Glutamatergic neuron (in vitro differentiated cells): Measurements from ENCODE around the gene MYO5A. TPM values are rescaled to one million over a fixed set of nuclear protein-coding genes. Genes with fewer than 3 reads are reported as not detected.
"Not testable (repeated sequence)": the region's sequence is repeated elsewhere in the genome, so short reads cannot be mapped to it uniquely, and the experiment has no call there.

ENCODE experiments used
- DNase-seq: peaks from one replicate; pipeline ENCODE4 v3.0.0; 2022
- H3K27ac Mint-ChIP-seq: one replicate; pipeline ENCODE4 v1.8.0; 2020; ENCODE audit warnings: mild to moderate bottlenecking, mixed read lengths, inconsistent platforms; ENCODE audit not compliant: unreplicated experiment
- H3K27me3 Mint-ChIP-seq: one replicate; pipeline ENCODE4 v1.8.0; 2020; ENCODE audit warnings: mild to moderate bottlenecking, moderate library complexity, mixed read lengths, inconsistent platforms; ENCODE audit not compliant: unreplicated experiment
- H3K36me3 Mint-ChIP-seq: one replicate; pipeline ENCODE4 v1.8.0; 2020; ENCODE audit warnings: mild to moderate bottlenecking, mixed read lengths, inconsistent platforms; ENCODE audit not compliant: unreplicated experiment
- H3K4me1 Mint-ChIP-seq: one replicate; pipeline ENCODE4 v1.8.0; 2020; ENCODE audit warnings: mild to moderate bottlenecking, low read depth, mixed read lengths, inconsistent platforms; ENCODE audit not compliant: unreplicated experiment
- H3K4me3 Mint-ChIP-seq: one replicate; pipeline ENCODE4 v1.8.0; 2020; ENCODE audit warnings: mild to moderate bottlenecking, mixed read lengths, inconsistent platforms; ENCODE audit not compliant: unreplicated experiment
- H3K9me3 Mint-ChIP-seq: one replicate; pipeline ENCODE4 v1.8.0; 2020; ENCODE audit warnings: mild to moderate bottlenecking, moderate library complexity, mixed read lengths, inconsistent platforms; ENCODE audit not compliant: unreplicated experiment
- CTCF ChIP-seq: fragments of 200-600 bp; sonication (generic); IDR thresholded peaks from one replicate; pipeline ENCODE4 v1.5.0; 2021; ENCODE audit not compliant: partially characterized antibody, unreplicated experiment
- total RNA-seq: library from RNA; stranded (reverse); fragmentation: NEBNext Ultra II Directional; extraction: Animal tissue kit (Norgen Biotek cat#: 25700); gene quantifications from one replicate; pipeline ENCODE4 v1.2.1, GENCODE V29; 2021; ENCODE audit not compliant: unreplicated experiment

MYO5A gene
- total RNA-seq, 1 donor from 2014 or later: 61.0 TPM

- no peak for TF ChIP-seq CTCF
- no peak for DNase-seq
- peaks cover 3% of the 10 kb centered on the region for H3K27me3 Mint-ChIP-seq
- H3K27ac Mint-ChIP-seq: no peak overlapping the region
- peaks cover 2% of the 10 kb centered on the region for H3K4me1 Mint-ChIP-seq
- no peaks in the 10 kb centered on the region for H3K36me3 Mint-ChIP-seq
- no peak overlapping the region for H3K4me3 Mint-ChIP-seq
- H3K9me3 Mint-ChIP-seq: peaks cover 9% of the 10 kb centered on the region
Observed at GRCh38 chr15:52287114-52287513, 241.6 kb downstream of the MYO5A start.

GRCh38 chr15:52285941-52286340 is 242.7 kb downstream of the MYO5A start:
- H3K27ac Mint-ChIP-seq, H3K27me3 Mint-ChIP-seq, DNase-seq, H3K36me3 Mint-ChIP-seq, H3K4me3 Mint-ChIP-seq, H3K9me3 Mint-ChIP-seq, H3K4me1 Mint-ChIP-seq: not testable (repeated sequence)

- no peak for TF ChIP-seq CTCF
- H3K27ac Mint-ChIP-seq: no peak overlapping the region
- DNase-seq: no peak
- H3K4me1 Mint-ChIP-seq: peaks cover 9% of the 10 kb centered on the region
- no peak overlapping the region for H3K4me3 Mint-ChIP-seq
- no peaks in the 10 kb centered on the region for H3K36me3 Mint-ChIP-seq
- peaks cover 4% of the 10 kb centered on the region for H3K27me3 Mint-ChIP-seq
- H3K9me3 Mint-ChIP-seq: peaks cover 5% of the 10 kb centered on the region
Observed at GRCh38 chr15:52284164-52284563, 244.5 kb downstream of the MYO5A start.

- Mint-ChIP-seq H3K9me3 (peaks cover 4% of the 10 kb centered on the region), H3K36me3 (no peaks in the 10 kb centered on the region), H3K4me1 (peaks cover 9% of the 10 kb centered on the region), H3K4me3 (no peak overlapping the region), H3K27ac (no peak overlapping the region), H3K27me3 (peaks cover 4% of the 10 kb centered on the region)
- DNase-seq: no peak
- no peak for TF ChIP-seq CTCF
Observed at GRCh38 chr15:52283281-52283680, 245.4 kb downstream of the MYO5A start.

GRCh38 chr15:52282418-52282817 is 246.3 kb downstream of the MYO5A start:
- no peaks in the 10 kb centered on the region for H3K36me3 Mint-ChIP-seq
- DNase-seq: no peak
- H3K4me3 Mint-ChIP-seq: no peak overlapping the region
- peaks cover 4% of the 10 kb centered on the region for H3K9me3 Mint-ChIP-seq
- TF ChIP-seq CTCF: no peak
- peaks cover 1% of the 10 kb centered on the region for H3K27me3 Mint-ChIP-seq
- no peak overlapping the region for H3K27ac Mint-ChIP-seq
- peaks cover 13% of the 10 kb centered on the region for H3K4me1 Mint-ChIP-seq
